DND-41 (cell line): ENCODE results near the gene SLC22A12.
"Not testable (repeated sequence)": the region's sequence is repeated elsewhere in the genome, so short reads cannot be mapped to it uniquely, and the experiment has no call there.

Source experiments
- ATAC-seq: fragments of 200-7000 bp; cut with Tn5 transposase; 3 replicates; pipeline ENCODE4 v1.9.1; 2021; ENCODE audit warnings: low read depth; ENCODE audit not compliant: insufficient read depth
- DNase-seq: peaks from one replicate; pipeline ENCODE4 v3.0.0-alpha.2; 2020
- H2AFZ ChIP-seq: 2 replicates; pipeline ENCODE4 v1.6.0; 2012; ENCODE audit warnings: low read depth, low read length
- H3K27ac ChIP-seq: 2 replicates; pipeline ENCODE4 v1.5.1; 2012; ENCODE audit warnings: low read length, inconsistent platforms
- H3K27me3 ChIP-seq: fragments of 200-600 bp; sonication (generic); 2 replicates; pipeline ENCODE4 v1.6.0; 2012; ENCODE audit warnings: low read length, mild to moderate bottlenecking, inconsistent platforms; ENCODE audit not compliant: insufficient read depth, poor library complexity
- H3K36me3 ChIP-seq: 2 replicates; pipeline ENCODE4 v1.5.1; 2012; ENCODE audit warnings: low read length, inconsistent platforms; ENCODE audit not compliant: insufficient read depth
- H3K4me1 ChIP-seq: 2 replicates; pipeline ENCODE4 v1.5.1; 2012; ENCODE audit warnings: mild to moderate bottlenecking, low read length; ENCODE audit not compliant: insufficient read depth
- H3K4me2 ChIP-seq: 2 replicates; pipeline ENCODE4 v1.6.0; 2012; ENCODE audit warnings: mild to moderate bottlenecking, moderate library complexity, low read length, inconsistent platforms; ENCODE audit not compliant: insufficient read depth
- H3K4me3 ChIP-seq, 2 experiments: fragments of 200-600 bp in 1 of 2; shearing (Covaris generic) in 1 of 2; 2 replicates each; pipeline ENCODE4 v1.5.1; 2012 to 2016; ENCODE audit warnings: inconsistent platforms in 2 of 2, low read length in 2 of 2, mild to moderate bottlenecking in 2 of 2, low read depth in 1 of 2, moderate library complexity in 1 of 2
- H3K79me2 ChIP-seq: 2 replicates; pipeline ENCODE4 v1.6.0; 2012; ENCODE audit warnings: low read length, inconsistent platforms; ENCODE audit not compliant: insufficient read depth
- H3K9ac ChIP-seq: 2 replicates; pipeline ENCODE4 v1.6.0; 2012; ENCODE audit warnings: low read depth, mild to moderate bottlenecking, inconsistent platforms, low read length, moderate library complexity
- H3K9me3 ChIP-seq: 2 replicates; pipeline ENCODE4 v1.5.1; 2012; ENCODE audit warnings: low read length, moderate library complexity, mild to moderate bottlenecking, inconsistent platforms; ENCODE audit not compliant: insufficient read depth, severe bottlenecking
- H4K20me1 ChIP-seq: 2 replicates; pipeline ENCODE4 v1.6.0; 2012; ENCODE audit warnings: low read length; ENCODE audit not compliant: insufficient read depth
- CTCF ChIP-seq: IDR thresholded peaks from 2 replicates; pipeline ENCODE4 v1.5.1; 2012; ENCODE audit warnings: borderline replicate concordance, low read length, moderate library complexity, mild to moderate bottlenecking; ENCODE audit not compliant: poor library complexity, severe bottlenecking; ENCODE audit errors: extremely low read depth
- EZH2 ChIP-seq: IDR thresholded peaks from 3 replicates; pipeline ENCODE4 v1.6.1; 2012; ENCODE audit warnings: borderline replicate concordance, low read depth, mild to moderate bottlenecking, moderate library complexity, low read length, inconsistent platforms; ENCODE audit not compliant: severe bottlenecking

SLC22A12 gene

GRCh38 chr11:64560941-64561340 is 30.1 kb upstream of the SLC22A12 start:
- no peak for DNase-seq

GRCh38 chr11:64561429-64561828 is 29.6 kb upstream of the SLC22A12 start:
- H3K9me3 ChIP-seq, H2AFZ ChIP-seq, H3K4me3 ChIP-seq, H3K36me3 ChIP-seq, DNase-seq, H3K4me1 ChIP-seq, H3K27ac ChIP-seq, H3K27me3 ChIP-seq, H3K9ac ChIP-seq, ATAC-seq, H4K20me1 ChIP-seq, H3K4me2 ChIP-seq, H3K79me2 ChIP-seq: not testable (repeated sequence)

More at GRCh38 chr11:64560941-64561340, 30.1 kb upstream of the SLC22A12 start:
- Histone ChIP-seq H3K36me3 (no peaks in the 10 kb centered on the region), H3K9ac (no peak overlapping the region), H2AFZ (no peak overlapping the region), H4K20me1 (no peaks in the 10 kb centered on the region), H3K79me2 (no peaks in the 10 kb centered on the region), H3K9me3 (no peaks in the 10 kb centered on the region), H3K27me3 (no peaks in the 10 kb centered on the region), H3K4me1 (no peaks in the 10 kb centered on the region), H3K4me2 (no peak overlapping the region), H3K27ac (no peak overlapping the region), H3K4me3 (no peak overlapping the region)
- TF ChIP-seq EZH2 (no peak), CTCF (no peak)
- ATAC-seq: no peak

- TF ChIP-seq CTCF (no peak), EZH2 (no peak)
- H3K79me2 ChIP-seq: no peaks in the 10 kb centered on the region
- no peaks in the 10 kb centered on the region for H3K9me3 ChIP-seq
- no peak overlapping the region for H3K9ac ChIP-seq
- no peak overlapping the region for H3K27ac ChIP-seq
- H3K4me2 ChIP-seq: no peak overlapping the region
- no peaks in the 10 kb centered on the region for H3K4me1 ChIP-seq
- no peaks in the 10 kb centered on the region for H3K36me3 ChIP-seq
- no peaks in the 10 kb centered on the region for H3K27me3 ChIP-seq
- H2AFZ ChIP-seq: no peak overlapping the region
- H3K4me3 ChIP-seq: no peak overlapping the region
- H4K20me1 ChIP-seq: no peaks in the 10 kb centered on the region
- no peak for ATAC-seq
- no peak for DNase-seq
Observed at GRCh38 chr11:64561984-64562722, 28.9 kb upstream of the SLC22A12 start.

GRCh38 chr11:64562723-64563351 is 28.2 kb upstream of the SLC22A12 start:
- no peaks in the 10 kb centered on the region for H3K27me3 ChIP-seq
- H4K20me1 ChIP-seq: no peaks in the 10 kb centered on the region
- H3K4me3 ChIP-seq: no peak overlapping the region
- H3K4me2 ChIP-seq: no peak overlapping the region
- no peak for ATAC-seq
- H2AFZ ChIP-seq: no peak overlapping the region
- no peaks in the 10 kb centered on the region for H3K4me1 ChIP-seq
- H3K9me3 ChIP-seq: no peaks in the 10 kb centered on the region
- no peak overlapping the region for H3K9ac ChIP-seq
- TF ChIP-seq CTCF (no peak), EZH2 (no peak)
- H3K36me3 ChIP-seq: no peaks in the 10 kb centered on the region
- no peaks in the 10 kb centered on the region for H3K79me2 ChIP-seq
- DNase-seq: no peak
- H3K27ac ChIP-seq: no peak overlapping the region
